ENCODE data around the gene FBXO7.

Gene FBXO7

GRCh38 chr22:32533265-32534111 lies 58.9 kb downstream of the FBXO7 start:
- no peak for DNase-seq

- DNase-seq, result no peak
Measured at GRCh38 chr22:32534252-32535235, 59.9 kb downstream of the FBXO7 start.

- no peak for DNase-seq
Measured at GRCh38 chr22:32535531-32536190, 61.0 kb downstream of the FBXO7 start.

GRCh38 chr22:32536352-32536751 lies 61.7 kb downstream of the FBXO7 start:
- DNase-seq, result no peak

GRCh38 chr22:32538521-32538920 lies 63.9 kb downstream of the FBXO7 start:
- DNase-seq, result no peak

GRCh38 chr22:32539631-32540421 lies 65.2 kb downstream of the FBXO7 start:
- DNase-seq, result no peak

GRCh38 chr22:32541481-32541880 lies 66.9 kb downstream of the FBXO7 start:
- no peak for DNase-seq

- DNase-seq, result no peak
Measured at GRCh38 chr22:32542066-32542676, 67.6 kb downstream of the FBXO7 start.

GRCh38 chr22:32542677-32543357 lies 68.2 kb downstream of the FBXO7 start:
- DNase-seq, result no peak

GRCh38 chr22:32544953-32545558 lies 70.4 kb downstream of the FBXO7 start:
- DNase-seq, result no peak

GRCh38 chr22:32545801-32546200 lies 71.2 kb downstream of the FBXO7 start:
- no peak for DNase-seq

- no peak for DNase-seq
Measured at GRCh38 chr22:32546496-32546895, 71.9 kb downstream of the FBXO7 start.

- DNase-seq, result no peak
Measured at GRCh38 chr22:32546935-32547334, 72.3 kb downstream of the FBXO7 start.

- no peak for DNase-seq
Measured at GRCh38 chr22:32548039-32548438, 73.4 kb downstream of the FBXO7 start.
